Neutrophil (primary cell): ENCODE results near the gene GALNT6.

Source experiments
- H3K27ac ChIP-seq: fragments of 200-600 bp; sonication (generic); 2 replicates; pipeline ENCODE4 v1.5.1; 2016; ENCODE audit warnings: mild to moderate bottlenecking, moderate library complexity
- H3K27me3 ChIP-seq: fragments of 200-600 bp; sonication (generic); 2 replicates; pipeline ENCODE4 v1.6.0; 2016; ENCODE audit warnings: mild to moderate bottlenecking
- H3K36me3 ChIP-seq: fragments of 200-600 bp; sonication (generic); 2 replicates; pipeline ENCODE4 v1.5.1; 2017
- H3K4me1 ChIP-seq, 2 experiments: fragments of 200-600 bp in 1 of 2; sonication (generic) in 1 of 2; 1 replicate in 1 of 2; 2 replicates in 1 of 2; pipeline versions ENCODE4 v1.5.1 to v1.6.1; 2013 to 2016; ENCODE audit warnings: low read depth in 1 of 2, low read length in 1 of 2, mild to moderate bottlenecking in 1 of 2, moderate library complexity in 1 of 2; ENCODE audit not compliant: control insufficient read depth in 1 of 2, insufficient read depth in 1 of 2
- H3K4me3 ChIP-seq, 2 experiments: fragments of 200-600 bp in 1 of 2; sonication (generic) in 1 of 2; 1 replicate in 1 of 2; 2 replicates in 1 of 2; pipeline ENCODE4 v1.5.1; 2013 to 2016; ENCODE audit warnings: low read depth in 1 of 2, low read length in 1 of 2, mild to moderate bottlenecking in 1 of 2, moderate library complexity in 1 of 2
- H3K9me3 ChIP-seq: fragments of 200-600 bp; sonication (generic); 2 replicates; pipeline ENCODE4 v1.5.1; 2016
- TF ChIP-seq, protein P1 (sequence below): fragments of 200-600 bp; sonication (generic); IDR thresholded peaks from 2 replicates; pipeline ENCODE4 v1.5.1; 2016; ENCODE audit warnings: antibody characterized with exemption

GALNT6 gene

DNA sequence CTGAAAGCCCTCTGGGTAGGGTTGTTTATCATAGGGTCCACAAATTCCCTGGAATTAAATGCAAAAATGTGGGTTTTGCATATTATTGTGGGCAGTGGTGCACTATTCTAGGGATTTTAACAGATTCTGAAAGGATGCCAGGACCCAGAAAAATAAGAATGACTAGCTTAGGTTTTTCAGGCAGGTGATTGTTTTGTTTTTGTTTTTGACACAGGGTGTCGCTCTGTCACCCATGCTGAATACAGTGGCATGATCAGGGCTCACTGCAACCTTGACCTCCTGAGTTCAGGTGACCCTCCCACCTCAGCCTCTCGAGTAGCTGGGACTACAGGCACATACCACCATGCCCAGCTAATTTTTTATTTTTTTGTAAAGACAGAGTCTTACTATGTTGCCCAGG, 19.2 kb downstream of the GALNT6 start:
- TF ChIP-seq, protein P1, sequence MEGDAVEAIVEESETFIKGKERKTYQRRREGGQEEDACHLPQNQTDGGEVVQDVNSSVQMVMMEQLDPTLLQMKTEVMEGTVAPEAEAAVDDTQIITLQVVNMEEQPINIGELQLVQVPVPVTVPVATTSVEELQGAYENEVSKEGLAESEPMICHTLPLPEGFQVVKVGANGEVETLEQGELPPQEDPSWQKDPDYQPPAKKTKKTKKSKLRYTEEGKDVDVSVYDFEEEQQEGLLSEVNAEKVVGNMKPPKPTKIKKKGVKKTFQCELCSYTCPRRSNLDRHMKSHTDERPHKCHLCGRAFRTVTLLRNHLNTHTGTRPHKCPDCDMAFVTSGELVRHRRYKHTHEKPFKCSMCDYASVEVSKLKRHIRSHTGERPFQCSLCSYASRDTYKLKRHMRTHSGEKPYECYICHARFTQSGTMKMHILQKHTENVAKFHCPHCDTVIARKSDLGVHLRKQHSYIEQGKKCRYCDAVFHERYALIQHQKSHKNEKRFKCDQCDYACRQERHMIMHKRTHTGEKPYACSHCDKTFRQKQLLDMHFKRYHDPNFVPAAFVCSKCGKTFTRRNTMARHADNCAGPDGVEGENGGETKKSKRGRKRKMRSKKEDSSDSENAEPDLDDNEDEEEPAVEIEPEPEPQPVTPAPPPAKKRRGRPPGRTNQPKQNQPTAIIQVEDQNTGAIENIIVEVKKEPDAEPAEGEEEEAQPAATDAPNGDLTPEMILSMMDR: no peak
- H3K27ac ChIP-seq: no peak overlapping the region

DNA sequence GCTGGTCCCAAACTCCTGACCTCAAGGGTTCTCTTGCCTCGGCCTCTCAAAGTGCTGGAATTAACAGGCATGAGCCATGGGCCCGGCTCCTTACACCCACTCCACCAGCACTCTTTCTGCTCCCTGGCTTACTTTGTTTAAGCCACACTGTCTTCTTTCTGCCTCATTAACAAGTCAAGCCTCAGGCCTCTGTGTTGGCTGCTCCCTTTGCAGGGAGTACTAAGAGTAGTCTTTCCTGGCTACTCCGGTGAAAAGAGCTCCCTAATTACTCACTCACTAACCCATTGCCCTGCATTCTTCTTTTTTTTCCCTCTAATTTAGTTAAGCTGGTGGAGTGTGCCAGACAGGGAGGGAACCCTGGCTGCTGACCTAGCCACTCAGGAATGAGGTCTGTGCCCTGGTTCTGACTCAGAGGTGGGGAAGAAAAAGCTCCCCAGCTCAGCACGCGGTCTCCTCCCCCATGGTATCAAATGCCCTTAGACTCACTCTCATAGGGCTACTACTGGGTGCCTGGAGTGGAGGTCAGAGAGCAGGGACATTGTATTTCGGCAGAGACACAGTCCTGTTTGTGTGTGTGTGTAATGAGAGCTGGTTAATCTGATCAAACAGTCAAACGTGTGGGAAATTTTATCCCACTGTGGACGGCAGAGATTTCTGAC, 19.8 kb downstream of the GALNT6 start:
- H3K4me3 ChIP-seq: no peak overlapping the region
- no peak overlapping the region for H3K27ac ChIP-seq
- TF ChIP-seq, protein P1: no peak

More for the DNA sequence above, 19.2 kb downstream of the GALNT6 start:
- H3K36me3 ChIP-seq: no peaks in the 10 kb centered on the region
- H3K4me3 ChIP-seq: no peak overlapping the region
- no peaks in the 10 kb centered on the region for H3K27me3 ChIP-seq
- no peaks in the 10 kb centered on the region for H3K9me3 ChIP-seq
- peaks cover 12 to 24% of the 10 kb centered on the region in 2 experiments for H3K4me1 ChIP-seq

DNA sequence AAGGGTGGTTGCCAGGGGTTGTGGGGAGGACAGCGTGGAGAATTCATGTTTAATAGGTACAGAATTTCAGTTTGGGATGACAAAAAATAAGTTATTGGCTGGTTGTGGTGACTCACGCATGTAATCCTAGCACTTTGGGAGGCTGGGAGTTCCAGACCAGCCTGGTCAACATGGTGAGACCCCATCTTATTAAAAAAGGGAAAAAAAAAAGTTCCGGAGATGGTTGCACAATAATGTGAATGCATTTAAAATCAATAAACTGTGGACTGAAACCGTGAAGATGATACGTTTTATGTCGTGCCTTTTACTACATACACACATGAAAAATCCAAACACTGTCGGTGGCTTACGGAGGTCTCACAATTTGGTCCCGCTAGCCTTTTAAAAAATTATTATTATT, 20.5 kb downstream of the GALNT6 start:
- Histone ChIP-seq H3K36me3 (no peaks in the 10 kb centered on the region), H3K4me3 (no peak overlapping the region), H3K27me3 (no peaks in the 10 kb centered on the region), H3K9me3 (no peaks in the 10 kb centered on the region), H3K27ac (no peak overlapping the region), H3K4me1 (peaks cover 12 to 24% of the 10 kb centered on the region in 2 experiments)
- TF ChIP-seq, protein P1: no peak

More for the DNA sequence above, 19.8 kb downstream of the GALNT6 start:
- H3K36me3 ChIP-seq: no peaks in the 10 kb centered on the region
- H3K27me3 ChIP-seq: no peaks in the 10 kb centered on the region
- no peaks in the 10 kb centered on the region for H3K9me3 ChIP-seq
- H3K4me1 ChIP-seq: peaks cover 12 to 24% of the 10 kb centered on the region in 2 experiments

DNA sequence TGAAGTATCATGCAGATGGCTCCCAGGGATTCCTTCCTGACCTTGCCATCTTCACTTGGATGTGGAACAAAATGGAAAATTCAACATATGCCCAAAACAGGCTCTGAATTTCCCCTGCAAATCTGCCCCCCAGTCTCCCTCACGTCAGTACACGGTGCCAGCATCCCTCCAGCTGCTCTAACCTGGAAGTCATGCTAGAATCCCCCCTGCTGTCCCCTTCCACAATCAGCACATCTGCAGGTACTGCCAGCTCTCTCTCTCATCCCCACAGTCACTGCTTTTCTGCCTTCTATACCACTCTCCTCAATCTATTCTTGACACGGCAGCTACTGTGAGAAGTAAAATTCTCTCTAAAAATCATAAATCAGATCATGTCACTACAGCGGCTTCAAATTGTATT, 21.6 kb downstream of the GALNT6 start:
- H3K36me3 ChIP-seq: no peaks in the 10 kb centered on the region
- peaks cover 12 to 24% of the 10 kb centered on the region in 2 experiments for H3K4me1 ChIP-seq
- peak overlapping the region in 1 of 2 experiments; percentile 38 for H3K4me3 ChIP-seq
- H3K27ac ChIP-seq: peak overlapping the region; percentile 62
- no peaks in the 10 kb centered on the region for H3K9me3 ChIP-seq
- TF ChIP-seq, protein P1: no peak
- no peaks in the 10 kb centered on the region for H3K27me3 ChIP-seq

DNA sequence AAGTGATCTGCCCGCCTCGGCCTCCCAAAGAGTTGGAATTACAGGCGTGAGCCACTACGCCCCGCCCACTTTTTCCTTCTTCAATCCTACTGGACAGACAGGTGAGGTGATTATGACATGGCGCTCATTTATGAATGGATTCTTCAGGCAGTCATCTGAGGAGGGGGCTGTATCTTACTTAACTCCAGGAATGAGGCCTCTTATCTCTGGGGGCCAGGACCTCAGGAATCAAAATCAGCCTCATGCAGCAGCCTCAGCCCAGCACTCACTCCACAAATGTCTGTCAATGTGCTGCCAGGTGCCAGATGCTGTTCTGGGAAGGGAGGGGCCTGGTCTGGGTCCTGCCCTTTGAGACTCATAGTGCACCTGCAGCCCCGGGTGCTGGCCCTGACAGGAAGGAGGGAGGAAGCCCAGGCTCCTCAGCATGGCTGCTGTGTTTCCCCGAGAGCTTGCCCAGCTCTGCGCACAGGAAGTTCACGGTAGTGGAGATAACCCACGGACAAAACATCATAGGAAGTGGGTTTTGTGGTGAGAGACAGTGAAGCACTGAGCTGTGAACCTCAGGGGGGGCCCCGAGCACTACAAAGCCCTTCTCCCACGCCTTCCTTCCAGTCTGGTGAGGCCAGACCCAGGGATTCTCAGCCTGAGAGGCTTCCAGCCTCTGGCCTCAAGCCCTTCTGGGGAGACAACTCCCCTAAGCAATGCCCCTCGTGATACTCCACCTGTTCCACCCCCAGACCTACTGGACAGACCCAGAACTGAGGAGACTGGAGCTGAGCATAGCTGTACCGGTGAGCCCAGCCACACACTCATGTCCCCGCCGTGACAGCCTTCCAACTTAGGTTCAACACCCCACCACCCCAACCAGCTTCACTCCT, 22.3 kb downstream of the GALNT6 start:
- H3K27ac ChIP-seq: peak overlapping the region; percentile 62
- TF ChIP-seq, protein P1: no peak
- no peaks in the 10 kb centered on the region for H3K27me3 ChIP-seq
- no peaks in the 10 kb centered on the region for H3K36me3 ChIP-seq
- peak overlapping the region; percentile 18 to 38 for H3K4me3 ChIP-seq
- H3K4me1 ChIP-seq: peaks cover 12 to 24% of the 10 kb centered on the region in 2 experiments
- no peaks in the 10 kb centered on the region for H3K9me3 ChIP-seq
